ENCODE data around the gene C17orf78. TPM values are rescaled to one million over a fixed set of nuclear protein-coding genes. Genes with fewer than 3 reads are reported as not detected.

The C17orf78 gene
- total and polyA plus RNA-seq, 2 of the 13 experiments (the other 11 are each of a cell fraction or from before 2014, with no cell fraction given) = not detected

DNA sequence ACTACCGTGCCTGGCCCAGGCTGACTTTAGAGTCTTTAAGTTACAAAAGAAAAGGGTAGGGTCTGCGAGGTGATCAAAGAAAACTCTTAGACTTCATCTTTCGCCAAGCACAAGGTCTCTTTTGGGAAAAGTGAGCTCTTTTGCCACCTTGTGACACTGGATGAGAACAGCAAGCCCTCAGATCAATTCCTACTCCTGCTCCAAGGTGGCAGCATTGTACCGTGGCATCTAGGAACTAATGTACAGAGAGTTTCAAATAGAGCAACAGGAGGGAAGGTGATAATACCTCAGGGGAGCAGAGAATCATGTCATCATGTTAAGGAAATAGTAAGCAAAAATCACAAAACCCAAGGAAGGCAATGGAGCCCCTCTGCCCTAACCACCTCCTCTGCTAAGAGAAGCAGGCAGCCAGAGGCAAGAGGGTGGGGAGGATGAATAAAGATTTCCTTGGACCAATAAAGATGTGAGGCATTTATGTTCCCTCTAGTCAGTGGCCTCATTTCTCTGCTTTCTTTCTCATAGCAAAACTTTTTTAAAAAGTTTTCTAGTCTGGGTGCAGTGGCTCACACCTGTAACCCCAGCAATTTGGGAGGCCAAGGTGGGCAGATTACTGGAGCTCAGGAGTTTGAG lies 2.1 kb upstream of the C17orf78 start (continued):
- TF ChIP-seq, protein P1, sequence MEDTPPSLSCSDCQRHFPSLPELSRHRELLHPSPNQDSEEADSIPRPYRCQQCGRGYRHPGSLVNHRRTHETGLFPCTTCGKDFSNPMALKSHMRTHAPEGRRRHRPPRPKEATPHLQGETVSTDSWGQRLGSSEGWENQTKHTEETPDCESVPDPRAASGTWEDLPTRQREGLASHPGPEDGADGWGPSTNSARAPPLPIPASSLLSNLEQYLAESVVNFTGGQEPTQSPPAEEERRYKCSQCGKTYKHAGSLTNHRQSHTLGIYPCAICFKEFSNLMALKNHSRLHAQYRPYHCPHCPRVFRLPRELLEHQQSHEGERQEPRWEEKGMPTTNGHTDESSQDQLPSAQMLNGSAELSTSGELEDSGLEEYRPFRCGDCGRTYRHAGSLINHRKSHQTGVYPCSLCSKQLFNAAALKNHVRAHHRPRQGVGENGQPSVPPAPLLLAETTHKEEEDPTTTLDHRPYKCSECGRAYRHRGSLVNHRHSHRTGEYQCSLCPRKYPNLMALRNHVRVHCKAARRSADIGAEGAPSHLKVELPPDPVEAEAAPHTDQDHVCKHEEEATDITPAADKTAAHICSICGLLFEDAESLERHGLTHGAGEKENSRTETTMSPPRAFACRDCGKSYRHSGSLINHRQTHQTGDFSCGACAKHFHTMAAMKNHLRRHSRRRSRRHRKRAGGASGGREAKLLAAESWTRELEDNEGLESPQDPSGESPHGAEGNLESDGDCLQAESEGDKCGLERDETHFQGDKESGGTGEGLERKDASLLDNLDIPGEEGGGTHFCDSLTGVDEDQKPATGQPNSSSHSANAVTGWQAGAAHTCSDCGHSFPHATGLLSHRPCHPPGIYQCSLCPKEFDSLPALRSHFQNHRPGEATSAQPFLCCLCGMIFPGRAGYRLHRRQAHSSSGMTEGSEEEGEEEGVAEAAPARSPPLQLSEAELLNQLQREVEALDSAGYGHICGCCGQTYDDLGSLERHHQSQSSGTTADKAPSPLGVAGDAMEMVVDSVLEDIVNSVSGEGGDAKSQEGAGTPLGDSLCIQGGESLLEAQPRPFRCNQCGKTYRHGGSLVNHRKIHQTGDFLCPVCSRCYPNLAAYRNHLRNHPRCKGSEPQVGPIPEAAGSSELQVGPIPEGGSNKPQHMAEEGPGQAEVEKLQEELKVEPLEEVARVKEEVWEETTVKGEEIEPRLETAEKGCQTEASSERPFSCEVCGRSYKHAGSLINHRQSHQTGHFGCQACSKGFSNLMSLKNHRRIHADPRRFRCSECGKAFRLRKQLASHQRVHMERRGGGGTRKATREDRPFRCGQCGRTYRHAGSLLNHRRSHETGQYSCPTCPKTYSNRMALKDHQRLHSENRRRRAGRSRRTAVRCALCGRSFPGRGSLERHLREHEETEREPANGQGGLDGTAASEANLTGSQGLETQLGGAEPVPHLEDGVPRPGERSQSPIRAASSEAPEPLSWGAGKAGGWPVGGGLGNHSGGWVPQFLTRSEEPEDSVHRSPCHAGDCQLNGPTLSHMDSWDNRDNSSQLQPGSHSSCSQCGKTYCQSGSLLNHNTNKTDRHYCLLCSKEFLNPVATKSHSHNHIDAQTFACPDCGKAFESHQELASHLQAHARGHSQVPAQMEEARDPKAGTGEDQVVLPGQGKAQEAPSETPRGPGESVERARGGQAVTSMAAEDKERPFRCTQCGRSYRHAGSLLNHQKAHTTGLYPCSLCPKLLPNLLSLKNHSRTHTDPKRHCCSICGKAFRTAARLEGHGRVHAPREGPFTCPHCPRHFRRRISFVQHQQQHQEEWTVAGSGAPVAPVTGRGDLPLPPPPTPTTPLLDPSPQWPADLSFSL (CRISPR knock-in tag; IDR thresholded peaks at IDR 0.05) = no peak
- no peak for TF ChIP-seq MTF1 (CRISPR knock-in tag; IDR thresholded peaks at IDR 0.05)
- TF ChIP-seq ZSCAN12 (CRISPR knock-in tag; IDR thresholded peaks at IDR 0.05) = no peak
- TF ChIP-seq, protein P2, sequence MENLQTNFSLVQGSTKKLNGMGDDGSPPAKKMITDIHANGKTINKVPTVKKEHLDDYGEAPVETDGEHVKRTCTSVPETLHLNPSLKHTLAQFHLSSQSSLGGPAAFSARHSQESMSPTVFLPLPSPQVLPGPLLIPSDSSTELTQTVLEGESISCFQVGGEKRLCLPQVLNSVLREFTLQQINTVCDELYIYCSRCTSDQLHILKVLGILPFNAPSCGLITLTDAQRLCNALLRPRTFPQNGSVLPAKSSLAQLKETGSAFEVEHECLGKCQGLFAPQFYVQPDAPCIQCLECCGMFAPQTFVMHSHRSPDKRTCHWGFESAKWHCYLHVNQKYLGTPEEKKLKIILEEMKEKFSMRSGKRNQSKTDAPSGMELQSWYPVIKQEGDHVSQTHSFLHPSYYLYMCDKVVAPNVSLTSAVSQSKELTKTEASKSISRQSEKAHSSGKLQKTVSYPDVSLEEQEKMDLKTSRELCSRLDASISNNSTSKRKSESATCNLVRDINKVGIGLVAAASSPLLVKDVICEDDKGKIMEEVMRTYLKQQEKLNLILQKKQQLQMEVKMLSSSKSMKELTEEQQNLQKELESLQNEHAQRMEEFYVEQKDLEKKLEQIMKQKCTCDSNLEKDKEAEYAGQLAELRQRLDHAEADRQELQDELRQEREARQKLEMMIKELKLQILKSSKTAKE (CRISPR knock-in tag; IDR thresholded peaks at IDR 0.05; ENCODE audit: borderline replicate concordance) = no peak
- no peak for TF ChIP-seq ZKSCAN5 (CRISPR knock-in tag; IDR thresholded peaks at IDR 0.05)
- peak; percentile 91 for TF ChIP-seq RAD21 (CRISPR knock-in tag; IDR thresholded peaks at IDR 0.05)
- TF ChIP-seq, protein P3, sequence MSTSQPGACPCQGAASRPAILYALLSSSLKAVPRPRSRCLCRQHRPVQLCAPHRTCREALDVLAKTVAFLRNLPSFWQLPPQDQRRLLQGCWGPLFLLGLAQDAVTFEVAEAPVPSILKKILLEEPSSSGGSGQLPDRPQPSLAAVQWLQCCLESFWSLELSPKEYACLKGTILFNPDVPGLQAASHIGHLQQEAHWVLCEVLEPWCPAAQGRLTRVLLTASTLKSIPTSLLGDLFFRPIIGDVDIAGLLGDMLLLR (CRISPR knock-in tag; IDR thresholded peaks at IDR 0.05) = no peak
- TF ChIP-seq MED1 (CRISPR knock-in tag; IDR thresholded peaks at IDR 0.05) = peak; percentile 35; the same call in 1 of the 2 replicates
- no peak for TF ChIP-seq ZNF550 (CRISPR knock-in tag; IDR thresholded peaks at IDR 0.05; ENCODE audit: borderline replicate concordance)
- TF ChIP-seq, protein P4, sequence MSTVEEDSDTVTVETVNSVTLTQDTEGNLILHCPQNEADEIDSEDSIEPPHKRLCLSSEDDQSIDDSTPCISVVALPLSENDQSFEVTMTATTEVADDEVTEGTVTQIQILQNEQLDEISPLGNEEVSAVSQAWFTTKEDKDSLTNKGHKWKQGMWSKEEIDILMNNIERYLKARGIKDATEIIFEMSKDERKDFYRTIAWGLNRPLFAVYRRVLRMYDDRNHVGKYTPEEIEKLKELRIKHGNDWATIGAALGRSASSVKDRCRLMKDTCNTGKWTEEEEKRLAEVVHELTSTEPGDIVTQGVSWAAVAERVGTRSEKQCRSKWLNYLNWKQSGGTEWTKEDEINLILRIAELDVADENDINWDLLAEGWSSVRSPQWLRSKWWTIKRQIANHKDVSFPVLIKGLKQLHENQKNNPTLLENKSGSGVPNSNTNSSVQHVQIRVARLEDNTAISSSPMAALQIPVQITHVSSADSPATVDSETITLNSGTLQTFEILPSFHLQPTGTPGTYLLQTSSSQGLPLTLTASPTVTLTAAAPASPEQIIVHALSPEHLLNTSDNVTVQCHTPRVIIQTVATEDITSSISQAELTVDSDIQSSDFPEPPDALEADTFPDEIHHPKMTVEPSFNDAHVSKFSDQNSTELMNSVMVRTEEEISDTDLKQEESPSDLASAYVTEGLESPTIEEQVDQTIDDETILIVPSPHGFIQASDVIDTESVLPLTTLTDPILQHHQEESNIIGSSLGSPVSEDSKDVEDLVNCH (CRISPR knock-in tag; IDR thresholded peaks at IDR 0.05) = no peak
- TF ChIP-seq, protein P5, sequence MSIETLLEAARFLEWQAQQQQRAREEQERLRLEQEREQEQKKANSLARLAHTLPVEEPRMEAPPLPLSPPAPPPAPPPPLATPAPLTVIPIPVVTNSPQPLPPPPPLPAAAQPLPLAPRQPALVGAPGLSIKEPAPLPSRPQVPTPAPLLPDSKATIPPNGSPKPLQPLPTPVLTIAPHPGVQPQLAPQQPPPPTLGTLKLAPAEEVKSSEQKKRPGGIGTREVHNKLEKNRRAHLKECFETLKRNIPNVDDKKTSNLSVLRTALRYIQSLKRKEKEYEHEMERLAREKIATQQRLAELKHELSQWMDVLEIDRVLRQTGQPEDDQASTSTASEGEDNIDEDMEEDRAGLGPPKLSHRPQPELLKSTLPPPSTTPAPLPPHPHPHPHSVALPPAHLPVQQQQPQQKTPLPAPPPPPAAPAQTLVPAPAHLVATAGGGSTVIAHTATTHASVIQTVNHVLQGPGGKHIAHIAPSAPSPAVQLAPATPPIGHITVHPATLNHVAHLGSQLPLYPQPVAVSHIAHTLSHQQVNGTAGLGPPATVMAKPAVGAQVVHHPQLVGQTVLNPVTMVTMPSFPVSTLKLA (IDR thresholded peaks at IDR 0.05) = no peak
- no peak for TF ChIP-seq TARDBP (CRISPR knock-in tag; IDR thresholded peaks at IDR 0.05)
- TF ChIP-seq KAT8 (CRISPR knock-in tag; IDR thresholded peaks at IDR 0.05) = no peak
- TF ChIP-seq ZNF3 (CRISPR knock-in tag; IDR thresholded peaks at IDR 0.05) = no peak
- TF ChIP-seq HNF4A (CRISPR knock-in tag; IDR thresholded peaks at IDR 0.05) = peak; percentile 38; the same call in 1 of the 2 replicates
- TF ChIP-seq PAX8 (CRISPR knock-in tag; IDR thresholded peaks at IDR 0.05; ENCODE audit: borderline replicate concordance) = no peak
